T-helper 22 cell (primary cell): ENCODE measurements around the gene TAF3.

Source experiments
- DNase-seq: peaks from one replicate; pipeline ENCODE4 v3.0.0-alpha.2; 2020; ENCODE audit warnings: low read depth

Gene TAF3

GRCh38 chr10:8047452-8048280 lies 229.4 kb downstream of the TAF3 start:
- no peak for DNase-seq

GRCh38 chr10:8048281-8049008 lies 230.1 kb downstream of the TAF3 start:
- DNase-seq, result peak; percentile 74

DNA sequence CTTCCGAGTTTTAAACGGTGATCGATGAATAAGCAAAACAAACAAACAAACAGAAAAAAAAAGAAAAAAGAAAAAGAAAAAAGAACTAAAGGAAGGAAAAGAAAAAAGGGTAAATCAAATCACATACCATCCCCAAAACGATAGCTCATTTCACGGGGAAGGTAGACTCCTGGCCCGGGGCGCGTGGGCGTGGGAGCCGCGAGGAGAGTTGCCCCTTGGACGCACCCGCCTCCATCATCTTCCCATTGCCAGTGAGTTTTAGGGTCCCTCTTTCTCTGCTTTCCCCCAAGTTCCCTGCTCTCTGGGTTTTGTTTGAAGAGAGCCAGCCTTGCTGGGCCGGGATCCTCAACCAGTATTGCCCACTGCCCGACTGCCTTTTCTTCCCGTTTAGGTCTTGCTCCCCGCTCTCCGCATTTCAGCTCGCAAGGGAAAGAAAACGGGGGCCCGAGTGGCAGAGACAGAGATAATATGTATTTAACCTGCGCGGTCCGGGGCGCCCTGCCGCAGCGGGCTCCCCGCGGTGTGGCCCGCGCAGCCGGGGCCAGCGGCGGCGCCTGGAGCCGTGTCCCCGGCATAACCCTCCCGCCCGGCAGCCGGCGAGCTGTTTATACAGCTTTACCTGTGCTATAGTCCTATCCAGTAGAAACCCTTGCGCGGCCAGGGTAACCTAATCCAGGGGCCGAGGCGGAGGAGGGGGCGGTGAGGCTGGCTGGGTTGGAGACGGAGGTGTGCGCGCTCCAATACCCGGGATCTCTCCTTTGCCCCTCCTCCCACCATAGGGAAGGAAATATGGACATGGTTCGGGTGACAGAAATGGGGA lies 230.9 kb downstream of the TAF3 start:
- DNase-seq, result no peak

DNA sequence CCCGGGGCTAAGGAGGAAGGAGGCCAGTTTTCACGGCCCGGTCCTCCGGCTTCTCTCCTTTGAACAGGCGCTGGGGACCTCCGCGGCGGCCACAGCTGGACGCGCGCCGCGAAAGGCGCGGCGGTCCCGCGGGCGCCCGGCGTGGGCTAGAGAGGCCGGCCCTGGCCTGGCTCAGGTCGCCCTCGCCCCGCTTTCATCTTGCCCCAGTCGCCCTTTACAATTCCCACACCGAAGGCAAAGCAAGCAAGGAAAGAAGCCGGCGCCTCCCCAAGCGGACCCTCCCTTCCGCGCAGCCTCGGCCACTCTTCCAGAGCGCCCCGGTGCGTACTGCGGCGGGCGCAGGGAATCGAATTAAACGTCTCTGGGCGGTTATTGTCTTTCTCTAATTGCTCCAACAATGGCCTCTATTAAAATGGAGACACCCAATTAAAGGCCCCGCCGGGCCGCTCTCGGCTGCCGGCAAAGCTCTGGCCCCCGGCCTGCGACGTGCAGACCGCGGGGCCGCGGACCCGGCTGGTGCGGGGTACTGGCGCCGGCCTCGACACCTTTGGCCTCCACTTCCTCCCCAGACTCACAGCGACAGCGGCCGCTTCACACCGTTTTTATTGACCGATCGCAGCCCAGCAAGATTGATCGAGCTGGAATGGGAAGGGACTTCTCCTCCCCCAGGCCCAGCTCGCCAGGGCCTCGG lies 231.7 kb downstream of the TAF3 start:
- no peak for DNase-seq

DNA sequence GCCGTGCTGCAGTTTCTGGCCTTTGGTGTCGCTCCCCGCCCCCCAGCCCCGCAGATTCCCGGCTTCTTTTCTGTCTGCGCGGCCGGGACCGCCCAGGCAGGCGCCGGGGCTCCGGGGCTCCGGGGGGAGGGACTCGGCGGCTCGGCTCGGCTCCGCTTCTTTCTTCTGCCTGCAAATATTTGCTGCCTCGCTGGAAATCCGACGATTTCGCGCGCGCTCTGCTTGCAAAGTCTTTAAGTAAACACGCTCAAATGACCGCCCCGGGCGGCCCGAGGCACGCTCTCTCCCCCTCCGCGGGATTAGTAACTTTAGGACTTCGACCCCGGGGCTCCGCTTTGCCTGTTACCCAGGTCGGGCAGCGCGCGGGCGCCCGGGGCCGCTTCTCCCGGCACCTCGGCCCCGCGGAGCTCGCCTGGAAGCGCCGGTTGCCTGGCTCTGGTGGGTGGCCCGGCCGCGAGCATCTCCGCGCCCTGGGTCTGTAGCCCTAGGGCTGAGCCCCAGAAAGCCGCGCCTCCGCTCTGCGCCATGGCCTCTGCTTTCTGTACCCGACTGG lies 232.3 kb downstream of the TAF3 start:
- DNase-seq, result no peak

GRCh38 chr10:8051109-8051821 lies 233.0 kb downstream of the TAF3 start:
- no peak for DNase-seq

DNA sequence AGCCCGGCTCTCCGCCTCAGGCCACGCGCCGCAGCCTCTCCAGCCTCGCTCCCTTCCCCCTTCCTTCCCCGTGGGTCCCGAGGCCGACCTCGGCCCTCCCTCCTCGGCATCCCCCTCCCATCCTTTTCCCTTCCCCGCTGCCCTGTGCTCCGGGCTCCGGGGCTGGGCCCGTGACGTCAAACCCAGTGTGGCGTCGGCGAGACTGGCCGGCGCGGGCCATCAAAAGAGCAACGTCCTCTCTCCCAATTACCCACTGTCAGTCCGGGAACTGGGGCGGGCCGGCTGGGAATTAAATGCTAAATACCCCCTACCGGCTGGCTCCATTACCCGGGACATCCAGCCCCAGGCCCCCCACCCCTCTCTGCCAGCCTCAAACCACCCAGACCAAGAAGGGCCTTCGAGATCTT lies 233.5 kb downstream of the TAF3 start:
- DNase-seq, result no peak

DNA sequence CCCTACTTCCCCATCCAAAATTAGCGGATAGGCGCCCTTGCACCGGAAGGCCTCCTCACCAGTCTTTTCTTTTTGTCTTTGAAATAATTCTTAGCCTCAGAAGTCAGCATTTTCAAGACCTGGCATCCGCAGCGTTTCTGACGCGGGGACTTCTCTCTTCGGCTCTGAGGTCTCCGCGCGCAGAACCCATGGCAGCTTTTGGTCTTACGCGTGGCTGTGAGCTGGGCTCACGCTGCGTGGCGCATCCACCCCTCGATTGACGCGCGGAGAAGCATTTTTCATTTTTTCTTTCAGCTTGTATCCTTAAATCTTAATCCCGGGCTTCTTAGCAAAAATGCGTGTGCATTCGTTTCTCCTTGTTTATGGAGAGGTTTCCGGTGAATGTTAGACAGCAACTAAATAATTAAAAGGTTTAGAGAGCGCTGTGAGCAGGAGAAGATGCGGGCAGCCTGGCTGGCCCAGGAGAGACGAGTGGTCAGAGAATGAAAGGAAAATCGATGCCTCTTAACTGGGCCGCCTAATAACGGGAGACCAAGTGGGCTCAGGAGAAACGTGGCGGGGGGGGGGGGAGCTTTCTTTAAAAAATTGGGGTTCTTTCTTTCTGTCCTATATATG lies 234.1 kb downstream of the TAF3 start:
- DNase-seq, result no peak

- DNase-seq, result no peak
Measured at GRCh38 chr10:8052956-8053445, 234.7 kb downstream of the TAF3 start.

GRCh38 chr10:8053446-8054243 lies 235.3 kb downstream of the TAF3 start:
- DNase-seq, result peak; percentile 78

- DNase-seq, result no peak
Measured at GRCh38 chr10:8054244-8054493, 235.9 kb downstream of the TAF3 start.

GRCh38 chr10:8054494-8055407 lies 236.4 kb downstream of the TAF3 start, which contains the start of gene GATA3:
TSS of gene GATA3 (plus strand) at chr10:8054688. CDS start at chr10:8055656, 968 bp downstream.
- peak; percentile 79 for DNase-seq

GRCh38 chr10:8055420-8056349 lies 237.4 kb downstream of the TAF3 start:
- no peak for DNase-seq

- no peak for DNase-seq
Measured at GRCh38 chr10:8056378-8056777, 238.1 kb downstream of the TAF3 start.

DNA sequence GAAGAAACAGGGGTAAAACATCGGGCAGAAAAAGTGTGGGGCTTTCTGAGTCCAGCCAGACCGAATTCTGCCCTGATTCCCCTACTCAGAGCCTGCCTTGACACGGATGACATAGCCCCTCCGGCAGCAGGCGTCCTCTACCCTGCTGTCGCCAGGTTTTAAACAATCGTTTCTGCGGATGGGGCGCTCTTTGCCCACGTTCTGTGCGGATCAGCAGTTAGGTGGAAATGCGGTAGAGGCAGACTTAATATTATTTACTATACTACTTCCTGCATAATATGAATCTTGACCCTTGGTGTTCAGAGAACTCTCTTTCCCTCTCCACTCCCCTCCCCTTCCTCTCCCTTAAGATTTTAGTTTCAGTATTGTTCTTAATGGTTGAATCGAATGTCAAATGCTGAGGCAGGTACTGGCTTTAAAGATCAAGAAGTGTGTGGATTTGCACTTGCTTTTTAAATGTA lies 238.6 kb downstream of the TAF3 start:
- DNase-seq, result no peak

DNA sequence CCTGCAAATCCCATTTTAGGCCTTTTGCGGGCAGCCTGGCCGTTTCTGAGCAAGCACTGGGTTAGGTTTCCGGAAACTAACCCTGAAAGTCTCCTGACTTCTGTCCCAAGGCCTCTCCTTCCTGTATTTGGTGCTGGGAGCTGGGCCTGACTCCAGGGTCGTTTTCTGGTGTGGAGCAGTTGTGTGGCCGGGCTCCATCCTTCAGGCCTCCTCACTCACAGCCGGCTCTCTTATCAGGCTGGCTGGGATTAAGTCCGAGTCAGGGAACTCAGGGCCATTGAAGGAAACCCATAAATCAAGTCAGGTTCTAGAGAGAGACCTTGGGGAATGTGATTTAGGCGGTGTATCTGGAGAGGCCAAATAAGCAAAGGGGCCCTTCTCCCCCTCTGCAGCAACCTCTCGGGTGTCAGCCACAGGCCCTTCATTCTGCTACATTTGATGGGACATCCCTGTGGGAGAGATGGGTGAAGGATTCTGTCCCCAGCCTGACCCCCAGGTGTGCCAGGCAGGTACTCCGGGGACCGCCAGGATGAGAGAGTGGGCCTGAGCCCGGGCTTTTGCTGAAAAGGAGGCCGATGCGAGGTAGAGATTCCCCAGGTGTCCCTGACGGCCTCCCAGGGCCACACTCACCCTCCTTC lies 239.4 kb downstream of the TAF3 start:
- no peak for DNase-seq
